HCT116 (cell line): ENCODE results near the gene NOX1. TPM values are rescaled to one million over a fixed set of nuclear protein-coding genes. Genes with fewer than 3 reads are reported as not detected.
"Not testable (repeated sequence)": the region's sequence is repeated elsewhere in the genome, so short reads cannot be mapped to it uniquely, and the experiment has no call there.

Experiments
- ATAC-seq: fragments of 200-7000 bp; cut with Tn5 transposase; 2 replicates; pipeline ENCODE4 v1.9.1; 2020; ENCODE audit warnings: mild to moderate bottlenecking, moderate library complexity
- BruUV-seq: library from RNA; stranded (reverse); fragments of 400-500 nt; replicated peaks from 2 replicates; lab custom pipeline; 2021; lab: Mats Ljungman, UMichigan
- CTCF ChIA-PET: fragments of 300-600 bp; sonication (Branson Sonifier 250); formaldehyde crosslinking; loops from one replicate; lab custom pipeline; 2021; ENCODE audit warnings: antibody characterized with exemption; lab: Charles Lee
- POLR2A ChIA-PET: fragments of 300-600, 350-600 bp; sonication (Branson Sonifier 250); formaldehyde crosslinking; loops from one replicate; lab custom pipeline; 2021; ENCODE audit warnings: antibody characterized with exemption; lab: Charles Lee
- RAD21 ChIA-PET, 2 experiments: fragments of 300-600 bp; sonication (Branson Sonifier 250); formaldehyde crosslinking; loops; one replicate each; lab custom pipeline; 2023; ENCODE audit warnings: low total read pairs in 2 of 2; ENCODE audit not compliant: uncharacterized antibody in 2 of 2, unreplicated experiment in 2 of 2, low non-redundant PET in 1 of 2; lab: Charles Lee
- DNase-seq: peaks from one replicate; pipeline ENCODE4 v3.0.0-alpha.2; 2010; ENCODE audit warnings: low read depth, low spot score
- H2AFZ ChIP-seq: fragments of 200-600 bp; shearing (Covaris generic), sonication (generic); 2 replicates; pipeline ENCODE4 v1.6.1; 2017; ENCODE audit warnings: low read depth, mixed run types, mixed read lengths, antibody characterized with exemption, low read length; ENCODE audit not compliant: poor library complexity, severe bottlenecking
- H3K27ac ChIP-seq: 2 replicates; pipeline ENCODE4 v1.5.1; 2012; ENCODE audit warnings: low read depth, low read length
- H3K27me3 ChIP-seq: fragments of 200-600 bp; sonication (generic); 2 replicates; pipeline ENCODE4 v1.6.1; 2016; ENCODE audit warnings: mixed run types, low read length, mixed read lengths; ENCODE audit not compliant: insufficient read depth
- H3K36me3 ChIP-seq, 2 experiments: fragments of 200-500 bp in 1 of 2; fragments of 200-600 bp in 1 of 2; sonication (Bioruptor generic) in 1 of 2; sonication (generic) in 1 of 2; 2 replicates each; pipeline versions ENCODE4 v1.5.1 to v1.6.1; 2014 to 2016; ENCODE audit warnings: low read length in 2 of 2, inconsistent platforms in 1 of 2, mixed read lengths in 1 of 2, mixed run types in 1 of 2; ENCODE audit not compliant: insufficient read depth in 2 of 2, control insufficient read depth in 1 of 2
- H3K4me1 ChIP-seq, 2 experiments: fragments of 200-600 bp in 1 of 2; sonication (generic) in 1 of 2; 2 replicates each; pipeline versions ENCODE4 v1.5.1 to v1.6.1; 2012 to 2017; ENCODE audit warnings: low read length in 2 of 2, inconsistent platforms in 1 of 2, mild to moderate bottlenecking in 1 of 2, mixed read lengths in 1 of 2, mixed run types in 1 of 2, moderate library complexity in 1 of 2; ENCODE audit not compliant: insufficient read depth in 2 of 2, control insufficient read depth in 1 of 2
- H3K4me2 ChIP-seq: fragments of 200-600 bp; sonication (generic); 2 replicates; pipeline ENCODE4 v1.6.1; 2017; ENCODE audit warnings: mixed run types, low read length, mixed read lengths
- H3K4me3 ChIP-seq, 2 experiments: fragments of 200-600 bp in 1 of 2; sonication (generic) in 1 of 2; replicated peaks in 1 of 2; 2 replicates each; pipeline ENCODE4 v1.5.1; 2011 to 2016; ENCODE audit warnings: low read length in 2 of 2, control low read depth in 1 of 2, low read depth in 1 of 2, mild to moderate bottlenecking in 1 of 2, mixed read lengths in 1 of 2, mixed run types in 1 of 2
- H3K79me2 ChIP-seq: fragments of 200-600 bp; sonication (generic); 2 replicates; pipeline ENCODE4 v1.6.1; 2017; ENCODE audit warnings: mild to moderate bottlenecking, mixed run types, low read length, moderate library complexity, mixed read lengths; ENCODE audit not compliant: insufficient read depth
- H3K9ac ChIP-seq: fragments of 200-600 bp; sonication (generic); 2 replicates; pipeline ENCODE4 v1.6.1; 2016; ENCODE audit warnings: low read length, mixed read lengths
- H3K9me2 ChIP-seq: fragments of 200-600 bp; sonication (generic), shearing (Covaris generic); 2 replicates; pipeline ENCODE4 v1.6.1; 2017; ENCODE audit warnings: mixed run types, mild to moderate bottlenecking, moderate library complexity; ENCODE audit not compliant: insufficient read depth
- H3K9me3 ChIP-seq, 2 experiments: fragments of 200-500 bp in 1 of 2; fragments of 200-600 bp in 1 of 2; sonication (Bioruptor generic) in 1 of 2; sonication (generic) in 1 of 2; 2 replicates each; pipeline ENCODE4 v1.6.1; 2014 to 2017; ENCODE audit warnings: low read length in 2 of 2, mixed read lengths in 2 of 2, inconsistent platforms in 1 of 2, low read depth in 1 of 2, mild to moderate bottlenecking in 1 of 2, mixed run types in 1 of 2, moderate library complexity in 1 of 2; ENCODE audit not compliant: control insufficient read depth in 1 of 2, insufficient read depth in 1 of 2
- H4K20me1 ChIP-seq: fragments of 200-600 bp; sonication (generic), shearing (Covaris generic); 2 replicates; pipeline ENCODE4 v1.6.1; 2017; ENCODE audit warnings: mixed run types, mild to moderate bottlenecking, moderate library complexity; ENCODE audit not compliant: insufficient read depth
- EZH2 ChIP-seq: fragments of 200-600 bp; sonication (generic); IDR thresholded peaks from 2 replicates; pipeline ENCODE4 v1.6.1; 2017; ENCODE audit warnings: antibody characterized with exemption, mixed run types
- EZH2phosphoT487 ChIP-seq: fragments of 200-600 bp; IDR thresholded peaks from 2 replicates; pipeline ENCODE4 v1.6.1; 2018; ENCODE audit warnings: antibody characterized with exemption, borderline replicate concordance
- FOSL1 ChIP-seq: IDR thresholded peaks from 2 replicates; pipeline ENCODE4 v1.6.1; 2012; ENCODE audit warnings: low read depth
- RAD21 ChIP-seq: IDR thresholded peaks from 2 replicates; pipeline ENCODE4 v1.6.1; 2012; ENCODE audit warnings: low read depth, mild to moderate bottlenecking
- SP1 ChIP-seq: IDR thresholded peaks from 2 replicates; pipeline ENCODE4 v1.6.1; 2012; ENCODE audit warnings: low read depth
- TCF7L2 ChIP-seq: IDR thresholded peaks from 2 replicates; pipeline ENCODE4 v1.7.0; 2011; ENCODE audit warnings: borderline replicate concordance, inconsistent platforms; ENCODE audit not compliant: insufficient read depth, insufficient read length; ENCODE audit errors: extremely low read depth
- intact Hi-C: fragments of 100-400 bp; cut with micrococcal nuclease; formaldehyde crosslinking; loops from 2 replicates; pipeline ENCODE4 v1.10.0; 2022
- total RNA-seq: library from RNA; stranded (reverse); gene quantifications from one replicate; pipeline ENCODE4 v1.2.1, GENCODE V29; 2021; ENCODE audit not compliant: unreplicated experiment
- TF ChIP-seq, protein P1 (sequence below): IDR thresholded peaks from 2 replicates; pipeline ENCODE4 v1.6.1; 2012; ENCODE audit warnings: low read depth
- TF ChIP-seq, protein P2 (sequence below): IDR thresholded peaks from 2 replicates; pipeline ENCODE4 v1.6.1; 2012
- TF ChIP-seq, protein P3 (sequence below), 3 experiments: fragments of 200-600 bp in 1 of 3; sonication (generic) in 1 of 3; IDR thresholded peaks in 2 of 3; conservative IDR thresholded peaks in 1 of 3; 2 replicates each; pipeline ENCODE4 v1.5.1; 2012 to 2017; ENCODE audit warnings: low read depth in 2 of 3, low read length in 2 of 3, antibody characterized with exemption in 1 of 3, borderline replicate concordance in 1 of 3, control low read depth in 1 of 3, mild to moderate bottlenecking in 1 of 3, mixed read lengths in 1 of 3, mixed run types in 1 of 3, moderate library complexity in 1 of 3; ENCODE audit not compliant: insufficient read depth in 1 of 3

NOX1 gene
- total RNA-seq, 1 experiment from 2014 or later: not detected

DNA sequence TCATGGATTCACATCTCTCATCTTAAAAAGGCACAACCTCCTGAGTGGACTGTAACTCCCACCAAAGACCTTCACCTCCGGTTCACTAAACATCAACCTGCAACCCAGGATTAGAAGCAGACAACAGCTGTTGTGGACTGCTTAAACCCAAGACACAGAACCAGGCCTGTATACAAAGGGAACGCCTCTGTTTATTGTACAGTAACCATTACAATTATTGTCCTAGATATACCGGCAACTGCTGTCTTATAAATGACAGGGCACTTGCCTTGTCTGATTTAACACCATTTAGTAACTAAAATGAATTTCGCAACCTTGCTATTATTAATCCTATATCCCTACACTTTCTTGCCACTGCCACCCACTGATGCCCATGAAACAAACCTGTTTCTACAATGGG lies 76.8 kb downstream of the NOX1 start:
- no peak overlapping the region for H2AFZ ChIP-seq
- no peaks in the 10 kb centered on the region for H4K20me1 ChIP-seq
- no peak overlapping the region for H3K9ac ChIP-seq
- ATAC-seq: no peak
- H3K9me3 ChIP-seq: no peaks in the 10 kb centered on the region
- ChIA-PET CTCF (no interaction called here), RAD21 (no interaction called here), POLR2A (no interaction called here)
- no peak overlapping the region for H3K4me3 ChIP-seq
- no peak overlapping the region for H3K27ac ChIP-seq
- no peaks in the 10 kb centered on the region for H3K79me2 ChIP-seq
- no peaks in the 10 kb centered on the region for H3K36me3 ChIP-seq
- no peak overlapping the region for H3K4me2 ChIP-seq
- intact Hi-C loops: no loop called here
- H3K4me1 ChIP-seq: no peaks in the 10 kb centered on the region
- no TSS peak for BruUV-seq
- H3K9me2 ChIP-seq: no peaks in the 10 kb centered on the region
- DNase-seq: no peak
- TF ChIP-seq, protein P1, sequence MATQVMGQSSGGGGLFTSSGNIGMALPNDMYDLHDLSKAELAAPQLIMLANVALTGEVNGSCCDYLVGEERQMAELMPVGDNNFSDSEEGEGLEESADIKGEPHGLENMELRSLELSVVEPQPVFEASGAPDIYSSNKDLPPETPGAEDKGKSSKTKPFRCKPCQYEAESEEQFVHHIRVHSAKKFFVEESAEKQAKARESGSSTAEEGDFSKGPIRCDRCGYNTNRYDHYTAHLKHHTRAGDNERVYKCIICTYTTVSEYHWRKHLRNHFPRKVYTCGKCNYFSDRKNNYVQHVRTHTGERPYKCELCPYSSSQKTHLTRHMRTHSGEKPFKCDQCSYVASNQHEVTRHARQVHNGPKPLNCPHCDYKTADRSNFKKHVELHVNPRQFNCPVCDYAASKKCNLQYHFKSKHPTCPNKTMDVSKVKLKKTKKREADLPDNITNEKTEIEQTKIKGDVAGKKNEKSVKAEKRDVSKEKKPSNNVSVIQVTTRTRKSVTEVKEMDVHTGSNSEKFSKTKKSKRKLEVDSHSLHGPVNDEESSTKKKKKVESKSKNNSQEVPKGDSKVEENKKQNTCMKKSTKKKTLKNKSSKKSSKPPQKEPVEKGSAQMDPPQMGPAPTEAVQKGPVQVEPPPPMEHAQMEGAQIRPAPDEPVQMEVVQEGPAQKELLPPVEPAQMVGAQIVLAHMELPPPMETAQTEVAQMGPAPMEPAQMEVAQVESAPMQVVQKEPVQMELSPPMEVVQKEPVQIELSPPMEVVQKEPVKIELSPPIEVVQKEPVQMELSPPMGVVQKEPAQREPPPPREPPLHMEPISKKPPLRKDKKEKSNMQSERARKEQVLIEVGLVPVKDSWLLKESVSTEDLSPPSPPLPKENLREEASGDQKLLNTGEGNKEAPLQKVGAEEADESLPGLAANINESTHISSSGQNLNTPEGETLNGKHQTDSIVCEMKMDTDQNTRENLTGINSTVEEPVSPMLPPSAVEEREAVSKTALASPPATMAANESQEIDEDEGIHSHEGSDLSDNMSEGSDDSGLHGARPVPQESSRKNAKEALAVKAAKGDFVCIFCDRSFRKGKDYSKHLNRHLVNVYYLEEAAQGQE: no peak
- TF ChIP-seq SP1 (no peak), TCF7L2 (no peak), FOSL1 (no peak), EZH2phosphoT487 (no peak), RAD21 (no peak), EZH2 (no peak)
- TF ChIP-seq, protein P2, sequence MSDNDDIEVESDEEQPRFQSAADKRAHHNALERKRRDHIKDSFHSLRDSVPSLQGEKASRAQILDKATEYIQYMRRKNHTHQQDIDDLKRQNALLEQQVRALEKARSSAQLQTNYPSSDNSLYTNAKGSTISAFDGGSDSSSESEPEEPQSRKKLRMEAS: no peak
- TF ChIP-seq, protein P3, sequence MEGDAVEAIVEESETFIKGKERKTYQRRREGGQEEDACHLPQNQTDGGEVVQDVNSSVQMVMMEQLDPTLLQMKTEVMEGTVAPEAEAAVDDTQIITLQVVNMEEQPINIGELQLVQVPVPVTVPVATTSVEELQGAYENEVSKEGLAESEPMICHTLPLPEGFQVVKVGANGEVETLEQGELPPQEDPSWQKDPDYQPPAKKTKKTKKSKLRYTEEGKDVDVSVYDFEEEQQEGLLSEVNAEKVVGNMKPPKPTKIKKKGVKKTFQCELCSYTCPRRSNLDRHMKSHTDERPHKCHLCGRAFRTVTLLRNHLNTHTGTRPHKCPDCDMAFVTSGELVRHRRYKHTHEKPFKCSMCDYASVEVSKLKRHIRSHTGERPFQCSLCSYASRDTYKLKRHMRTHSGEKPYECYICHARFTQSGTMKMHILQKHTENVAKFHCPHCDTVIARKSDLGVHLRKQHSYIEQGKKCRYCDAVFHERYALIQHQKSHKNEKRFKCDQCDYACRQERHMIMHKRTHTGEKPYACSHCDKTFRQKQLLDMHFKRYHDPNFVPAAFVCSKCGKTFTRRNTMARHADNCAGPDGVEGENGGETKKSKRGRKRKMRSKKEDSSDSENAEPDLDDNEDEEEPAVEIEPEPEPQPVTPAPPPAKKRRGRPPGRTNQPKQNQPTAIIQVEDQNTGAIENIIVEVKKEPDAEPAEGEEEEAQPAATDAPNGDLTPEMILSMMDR (IDR thresholded peaks at IDR 0.05 in 2 of 3, conservative IDR thresholded peaks at IDR 0.05 in 1 of 3; ENCODE audit: borderline replicate concordance in 1 of 3, insufficient read depth in 1 of 3, low read depth in 2 of 3, low read length in 2 of 3): no peak
- H3K27me3 ChIP-seq: no peaks in the 10 kb centered on the region

DNA sequence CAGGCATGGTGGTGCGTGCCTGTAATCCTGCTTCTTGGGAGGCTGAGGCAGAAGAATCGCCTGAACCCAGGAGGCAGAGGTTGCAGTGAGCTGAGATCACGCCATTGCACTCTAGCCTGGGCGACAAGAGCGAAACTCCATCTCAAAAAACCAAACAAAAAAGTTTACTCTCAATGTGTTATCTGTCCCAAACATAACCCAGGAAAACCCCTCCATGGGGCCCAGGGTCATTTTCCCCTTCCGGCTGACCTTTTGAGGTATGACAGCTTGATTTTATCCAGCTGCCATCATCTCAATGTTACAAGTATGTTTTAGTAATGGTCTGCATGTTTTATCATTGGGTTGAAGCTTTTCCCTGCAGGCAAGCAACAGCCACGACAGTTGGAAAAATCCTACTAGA lies 77.8 kb downstream of the NOX1 start:
- RAD21 ChIA-PET: not testable (repeated sequence)

More for the DNA sequence above, 77.8 kb downstream of the NOX1 start:
- H4K20me1 ChIP-seq, H3K4me1 ChIP-seq, H3K27me3 ChIP-seq, H3K4me3 ChIP-seq, H3K4me2 ChIP-seq, intact Hi-C loops, H3K9me3 ChIP-seq, H3K9ac ChIP-seq, H2AFZ ChIP-seq, H3K36me3 ChIP-seq, BruUV-seq, ATAC-seq, H3K79me2 ChIP-seq, DNase-seq, H3K27ac ChIP-seq, CTCF ChIA-PET, POLR2A ChIA-PET, H3K9me2 ChIP-seq: not testable (repeated sequence)
